Measurements from ENCODE around the gene ZDHHC13. TPM values are rescaled to one million over a fixed set of nuclear protein-coding genes. Genes with fewer than 3 reads are reported as not detected.
A peak's percentile ranks its signal among the peaks of the same experiment; 100 is the strongest.

ZDHHC13 gene
- total RNA-seq, 1 donor from 2014 or later = 18.2 TPM

GRCh38 chr11:19075636-19076035, 41.3 kb upstream of the ZDHHC13 start:
- DNase-seq (ENCODE audit: extremely low spot score, unreplicated experiment) = no peak
- Mint-ChIP-seq H3K9me3 (no peaks in the 10 kb centered on the region), H3K4me3 (no peak overlapping the region), H3K36me3 (no peaks in the 10 kb centered on the region), H3K27me3 (peaks cover 4% of the 10 kb centered on the region), H3K27ac (no peak overlapping the region), H3K4me1 (ENCODE audit: unreplicated experiment) (peaks cover 33% of the 10 kb centered on the region)
- no peak for TF ChIP-seq CTCF (conservative IDR thresholded peaks at IDR 0.05)

GRCh38 chr11:19076744-19077589, 40.0 kb upstream of the ZDHHC13 start:
- peak; percentile 98 for TF ChIP-seq CTCF (conservative IDR thresholded peaks at IDR 0.05)
- no peaks in the 10 kb centered on the region for H3K36me3 Mint-ChIP-seq
- H3K27me3 Mint-ChIP-seq = no peaks in the 10 kb centered on the region
- no peaks in the 10 kb centered on the region for H3K9me3 Mint-ChIP-seq
- H3K4me3 Mint-ChIP-seq = no peak overlapping the region
- peak; percentile 76 for DNase-seq (ENCODE audit: extremely low spot score, unreplicated experiment)
- peaks cover 23% of the 10 kb centered on the region for H3K4me1 Mint-ChIP-seq (ENCODE audit: unreplicated experiment)
- no peak overlapping the region for H3K27ac Mint-ChIP-seq

GRCh38 chr11:19077965-19078364, 39.0 kb upstream of the ZDHHC13 start:
- Mint-ChIP-seq H3K9me3 (no peaks in the 10 kb centered on the region), H3K4me3 (no peak overlapping the region), H3K4me1 (ENCODE audit: unreplicated experiment) (peaks cover 23% of the 10 kb centered on the region), H3K36me3 (no peaks in the 10 kb centered on the region), H3K27ac (peak overlapping the region; percentile 61), H3K27me3 (no peaks in the 10 kb centered on the region)
- no peak for DNase-seq (ENCODE audit: extremely low spot score, unreplicated experiment)
- no peak for TF ChIP-seq CTCF (conservative IDR thresholded peaks at IDR 0.05)

DNA sequence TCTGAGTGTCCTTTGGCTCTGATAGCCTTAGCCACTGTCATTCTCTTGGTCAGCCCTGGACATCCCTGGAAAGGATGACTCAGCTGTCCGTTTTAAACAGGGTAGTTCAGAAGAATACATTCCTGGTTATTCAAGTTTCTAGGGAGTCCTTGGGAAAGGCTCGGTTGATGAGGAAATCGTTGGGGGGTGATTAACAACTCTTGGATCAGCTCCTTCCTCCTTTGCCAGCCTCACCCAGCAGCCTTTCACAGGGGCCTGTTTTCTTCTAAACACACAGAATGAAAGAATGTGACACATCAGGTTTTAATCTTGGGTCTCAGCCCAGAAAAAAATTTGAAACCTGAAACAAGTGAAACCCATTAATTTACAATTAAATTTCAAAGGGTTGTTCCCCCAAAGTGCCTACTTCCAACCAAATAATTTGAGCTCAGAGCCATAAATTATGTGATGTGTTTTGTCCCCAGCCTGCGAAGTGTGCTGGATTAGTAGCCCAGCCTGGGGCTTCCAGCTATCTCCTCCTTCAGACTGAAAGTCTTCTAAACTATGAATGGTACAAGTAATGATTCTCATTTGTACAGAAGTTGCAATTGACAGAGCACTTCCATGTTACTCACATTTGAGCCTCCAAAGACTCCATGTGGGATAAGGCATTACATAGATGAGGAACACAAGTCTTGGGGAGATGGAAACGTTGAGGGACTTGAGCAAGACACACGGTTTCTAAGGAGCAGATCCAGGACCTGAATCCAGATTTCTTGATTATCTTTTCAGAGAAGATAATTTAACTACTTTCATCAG, 37.1 kb upstream of the ZDHHC13 start:
- Mint-ChIP-seq H3K36me3 (no peaks in the 10 kb centered on the region), H3K9me3 (no peaks in the 10 kb centered on the region), H3K27me3 (peaks cover 4% of the 10 kb centered on the region), H3K27ac (peak overlapping the region; percentile 81), H3K4me1 (ENCODE audit: unreplicated experiment) (peaks cover 14% of the 10 kb centered on the region), H3K4me3 (peak overlapping the region; percentile 12)
- DNase-seq (ENCODE audit: extremely low spot score, unreplicated experiment) = no peak
- TF ChIP-seq CTCF (conservative IDR thresholded peaks at IDR 0.05) = no peak

GRCh38 chr11:19080579-19080993, 36.4 kb upstream of the ZDHHC13 start:
- Mint-ChIP-seq H3K9me3 (no peaks in the 10 kb centered on the region), H3K4me3 (no peak overlapping the region), H3K27ac (peak overlapping the region; percentile 81), H3K4me1 (ENCODE audit: unreplicated experiment) (peaks cover 14% of the 10 kb centered on the region), H3K36me3 (no peaks in the 10 kb centered on the region), H3K27me3 (peaks cover 4% of the 10 kb centered on the region)
- TF ChIP-seq CTCF (conservative IDR thresholded peaks at IDR 0.05) = no peak
- no peak for DNase-seq (ENCODE audit: extremely low spot score, unreplicated experiment)
